GM12878 (cell line): ENCODE results near the gene STT3B. TPM values are rescaled to one million over a fixed set of nuclear protein-coding genes. Genes with fewer than 3 reads are reported as not detected.
A peak's percentile ranks its signal among the peaks of the same experiment; 100 is the strongest.

ENCODE experiments used
- ATAC-seq: fragments of 200-7000 bp; cut with Tn5 transposase; 3 replicates; pipeline ENCODE4 v1.9.1; 2020; ENCODE audit warnings: mild to moderate bottlenecking, moderate library complexity
- BruUV-seq: library from RNA; stranded (reverse); fragments of 400-500 nt; replicated peaks from 2 replicates; lab custom pipeline; 2021; lab: Mats Ljungman, UMichigan
- CTCF ChIA-PET: fragments of 300-600 bp; sonication (Branson Sonifier 250); formaldehyde crosslinking; extraction: SDS; loops from one replicate; lab custom pipeline; 2021; ENCODE audit warnings: inconsistent platforms; lab: Yijun Ruan, JAX
- POLR2A ChIA-PET: fragments of 350-600 bp; formaldehyde crosslinking; extraction: SDS; loops from one replicate; lab custom pipeline; 2021; ENCODE audit warnings: inconsistent platforms; lab: Charles Lee
- RAD21 ChIA-PET: fragments of 300-600 bp; sonication (Branson Sonifier 250); formaldehyde crosslinking; loops from one replicate; lab custom pipeline; 2023; ENCODE audit warnings: antibody characterized with exemption; ENCODE audit not compliant: unreplicated experiment; lab: Charles Lee
- SMC1A ChIA-PET: fragments of 300-600 bp; sonication (Branson Sonifier 250); formaldehyde crosslinking; loops from one replicate; lab custom pipeline; 2023; ENCODE audit not compliant: unreplicated experiment, uncharacterized antibody; lab: Charles Lee
- DNase-seq: peaks from one replicate; pipeline ENCODE4 v3.0.0-alpha.2; 2011; ENCODE audit warnings: low read depth, low spot score
- FAIRE-seq: peaks from 3 replicates; lab custom pipeline; 2011; peaks lifted over from hg19 to GRCh38; lab: Jason Lieb, UNC
- H2AFZ ChIP-seq: 2 replicates; pipeline ENCODE4 v1.6.0; 2011; ENCODE audit warnings: low read depth, low read length, control low read depth; ENCODE audit not compliant: control insufficient read depth
- H3K27ac ChIP-seq: 2 replicates; pipeline ENCODE4 v1.5.1; 2011; ENCODE audit warnings: control low read depth; ENCODE audit not compliant: control insufficient read depth, insufficient read depth
- H3K27me3 ChIP-seq, 2 experiments: replicated peaks in 1 of 2; 2 replicates each; pipeline versions ENCODE4 v1.6.0 to v1.6.1; 2011; ENCODE audit warnings: low read length in 1 of 2; ENCODE audit not compliant: control insufficient read depth in 2 of 2, insufficient read depth in 2 of 2
- H3K36me3 ChIP-seq, 2 experiments: 2 replicates each; pipeline ENCODE4 v1.5.1; 2011; ENCODE audit warnings: low read length in 1 of 2; ENCODE audit not compliant: control insufficient read depth in 2 of 2, insufficient read depth in 2 of 2
- H3K4me1 ChIP-seq: 2 replicates; pipeline ENCODE4 v1.6.1; 2011; ENCODE audit warnings: mild to moderate bottlenecking, low read length, moderate library complexity, mixed read lengths; ENCODE audit not compliant: control insufficient read depth, insufficient read depth
- H3K4me2 ChIP-seq: 2 replicates; pipeline ENCODE4 v1.6.0; 2011; ENCODE audit warnings: control low read depth; ENCODE audit not compliant: control insufficient read depth, insufficient read depth
- H3K4me3 ChIP-seq: fragments of 200-600 bp; sonication (generic); 2 replicates; pipeline ENCODE4 v1.5.1; 2016
- H3K79me2 ChIP-seq: 2 replicates; pipeline ENCODE4 v1.6.0; 2011; ENCODE audit warnings: low read length; ENCODE audit not compliant: control insufficient read depth, insufficient read depth
- H3K9ac ChIP-seq: 2 replicates; pipeline ENCODE4 v1.8.0; 2011; ENCODE audit warnings: low read length, control low read depth, mixed read lengths; ENCODE audit not compliant: control insufficient read depth, insufficient read depth
- H3K9me3 ChIP-seq: replicated peaks from 3 replicates; pipeline ENCODE4 v1.5.1; 2011; ENCODE audit warnings: mild to moderate bottlenecking, low read length; ENCODE audit not compliant: control insufficient read depth, insufficient read depth
- H4K20me1 ChIP-seq: 2 replicates; pipeline ENCODE4 v1.6.0; 2011; ENCODE audit not compliant: control insufficient read depth, insufficient read depth
- DPF2 ChIP-seq: fragments of 450-650 bp; IDR thresholded peaks from 2 replicates; pipeline ENCODE4 v1.6.1; 2017; ENCODE audit warnings: mild to moderate bottlenecking
- HDGF ChIP-seq: fragments of 450-650 bp; IDR thresholded peaks from 2 replicates; pipeline ENCODE4 v1.6.1; 2016; ENCODE audit warnings: antibody characterized with exemption
- IKZF1 ChIP-seq: fragments of 450-650 bp; conservative IDR thresholded peaks from 2 replicates; pipeline ENCODE4 v1.6.1; 2017; ENCODE audit warnings: antibody characterized with exemption, mild to moderate bottlenecking
- MTA2 ChIP-seq: fragments of 450-650 bp; IDR thresholded peaks from 2 replicates; pipeline ENCODE4 v1.6.1; 2016; ENCODE audit warnings: low read depth, mild to moderate bottlenecking, moderate library complexity
- MXI1 ChIP-seq: fragments of 150-350 bp; IDR thresholded peaks from 2 replicates; pipeline ENCODE4 v1.6.1; 2011; ENCODE audit warnings: low read depth, mild to moderate bottlenecking, inconsistent platforms, low read length, improper control_type of control experiment
- NBN ChIP-seq: fragments of 450-650 bp; IDR thresholded peaks from 2 replicates; pipeline ENCODE4 v1.6.1; 2016
- NRF1 ChIP-seq: conservative IDR thresholded peaks from 2 replicates; pipeline ENCODE4 v1.6.1; 2011; ENCODE audit warnings: mild to moderate bottlenecking, low read depth, low read length, improper control_type of control experiment
- SMAD1 ChIP-seq: fragments of 450-650 bp; IDR thresholded peaks from 2 replicates; pipeline ENCODE4 v1.6.1; 2018; ENCODE audit warnings: mild to moderate bottlenecking, low read depth; ENCODE audit not compliant: partially characterized antibody
- SPI1 ChIP-seq: IDR thresholded peaks from 2 replicates; pipeline ENCODE4 v1.6.1; 2011; ENCODE audit warnings: low read depth, mild to moderate bottlenecking, low read length, moderate library complexity, borderline replicate concordance; ENCODE audit not compliant: insufficient read depth
- YBX1 ChIP-seq: fragments of 450-650 bp; IDR thresholded peaks from 2 replicates; pipeline ENCODE4 v1.6.1; 2016; ENCODE audit warnings: antibody characterized with exemption
- WGBS: methylation state at CpG from one replicate; pipeline ENCODE4 v1.1.6; 2016; ENCODE audit warnings: low lambda C conversion rate; ENCODE audit not compliant: insufficient replicate concordance, insufficient coverage; ENCODE audit errors: missing lambda C conversion rate; 5-methylcytosine and 5-hydroxymethylcytosine counted together
- in situ Hi-C: fragments of 300-500 bp; cut with MboI; formaldehyde crosslinking; loops from 9 replicates; pipeline ENCODE4 v1.14.3; 2018; ENCODE audit warnings: mixed read lengths
- intact Hi-C: fragments of 100-400 bp; cut with micrococcal nuclease; formaldehyde crosslinking; loops from one replicate; pipeline ENCODE4 v1.14.2; 2022; ENCODE audit not compliant: unreplicated experiment
- polyA plus RNA-seq, 11 experiments: library from polyadenylated mRNA; depleted of rRNA in 4 of 11; unstranded in 6 of 11; stranded (reverse) in 5 of 11; fragments of >200 nt; fragmentation: Nextera tagmentation in 4 of 11; fragmentation: Illumina TruSeq in 1 of 11; extraction: Ambion mirVana in 4 of 11; extraction: Trizol in 1 of 11; gene quantifications; 1 replicate in 1 of 11; 2 replicates in 10 of 11; pipeline versions ENCODE4 v1.2.1 to v1.2.3, GENCODE V29; 2011 to 2016; ENCODE audit warnings: inconsistent platforms in 2 of 11, missing spikeins in 2 of 11, low read depth in 1 of 11
- total RNA-seq, 4 experiments: library from RNA; depleted of rRNA in 3 of 4; stranded (reverse); fragments of >200 nt in 3 of 4; fragmentation: Illumina TruSeq in 1 of 4; extraction: Trizol in 1 of 4; gene quantifications; 2 replicates each; pipeline versions ENCODE4 v1.2.1 to v1.2.3, GENCODE V29; 2013 to 2021
- TF ChIP-seq, protein P1 (sequence below): fragments of 450-650 bp; IDR thresholded peaks from 2 replicates; pipeline ENCODE4 v1.6.1; 2016; ENCODE audit warnings: mild to moderate bottlenecking
- TF ChIP-seq, protein P2 (sequence below): fragments of 450-650 bp; IDR thresholded peaks from 2 replicates; pipeline ENCODE4 v1.6.1; 2017; ENCODE audit warnings: low read depth, mild to moderate bottlenecking, moderate library complexity

STT3B gene
- total and polyA plus RNA-seq, 10 of the 15 experiments (the other 5 are each of a cell fraction or from before 2014, with no cell fraction given) = 19.9 to 208 (median 79.6) TPM

DNA sequence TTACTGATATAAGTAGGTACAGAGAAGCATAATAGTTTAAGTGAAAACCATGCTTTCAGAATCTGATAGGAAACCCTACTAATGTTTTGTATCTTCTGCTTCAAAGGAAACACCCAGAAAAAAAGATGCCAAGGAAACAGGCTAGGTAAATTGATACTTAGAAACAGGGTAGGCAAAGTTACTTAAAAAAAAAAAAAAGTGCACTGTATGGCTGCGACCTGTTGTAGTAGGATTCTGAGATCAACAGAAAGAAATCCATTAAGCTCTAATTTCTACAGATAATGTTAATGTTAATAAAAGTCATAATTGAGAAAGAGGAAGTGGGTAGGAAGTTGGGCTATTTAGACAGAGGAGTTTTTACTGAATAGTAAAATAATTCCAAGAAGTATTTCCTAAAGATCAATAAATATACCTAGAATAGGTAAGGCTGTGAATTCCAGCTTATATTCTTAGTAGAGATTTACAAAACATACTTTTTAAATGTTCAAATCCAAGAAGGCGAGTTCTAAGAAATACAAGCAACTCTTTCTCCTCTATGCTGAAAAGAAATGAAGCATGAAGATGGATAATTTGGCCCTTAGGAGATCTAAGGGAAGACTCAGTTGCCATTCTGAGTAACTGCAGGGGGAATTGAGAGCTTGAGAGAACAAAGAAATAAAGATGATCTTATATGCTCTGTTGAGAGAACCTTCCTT lies 24.1 kb upstream of the STT3B start:
- Histone ChIP-seq H3K79me2 (no peaks in the 10 kb centered on the region), H3K36me3 (no peaks in the 10 kb centered on the region), H3K4me1 (no peaks in the 10 kb centered on the region), H3K9ac (no peak overlapping the region), H3K9me3 (no peaks in the 10 kb centered on the region), H2AFZ (no peak overlapping the region), H3K27ac (no peak overlapping the region), H3K4me2 (no peak overlapping the region), H3K4me3 (no peak overlapping the region), H4K20me1 (no peaks in the 10 kb centered on the region), H3K27me3 (no peaks in the 10 kb centered on the region; a peak in 1 of 4 replicates)
- WGBS = 0% methylated on average over 2 of the region's 2 CpGs
- in situ Hi-C loops (no loop called here), intact Hi-C loops (no loop called here)
- ChIA-PET SMC1A (interaction anchor here (0.9 to 1.9 kb wide), 6 partner anchors 21 to 263 kb away, joined by 3 to 16 read pairs (median 4); partner anchors contain the start of gene STT3B), CTCF (interaction anchor here (0.7 to 1.6 kb wide), 7 partner anchors 9 to 61 kb away, joined by 3 to 7 read pairs (median 4); no protein-coding TSS in a partner anchor), POLR2A (interaction anchor here (0.9 to 1.9 kb wide), 5 partner anchors 13 to 282 kb away, joined by 3 to 18 read pairs (median 3); partner anchors contain the start of gene STT3B), RAD21 (interaction anchor here (0.7 to 1.9 kb wide), 4 partner anchors 21 to 276 kb away, joined by 3 to 6 read pairs (median 3); partner anchors contain the start of gene STT3B)
- DNase-seq (no peak), FAIRE-seq (no peak), ATAC-seq (no peak)
- TF ChIP-seq MXI1 (no peak), SPI1 (peak; percentile 37; the same call in 1 of the 2 replicates)
- BruUV-seq = no TSS peak

DNA sequence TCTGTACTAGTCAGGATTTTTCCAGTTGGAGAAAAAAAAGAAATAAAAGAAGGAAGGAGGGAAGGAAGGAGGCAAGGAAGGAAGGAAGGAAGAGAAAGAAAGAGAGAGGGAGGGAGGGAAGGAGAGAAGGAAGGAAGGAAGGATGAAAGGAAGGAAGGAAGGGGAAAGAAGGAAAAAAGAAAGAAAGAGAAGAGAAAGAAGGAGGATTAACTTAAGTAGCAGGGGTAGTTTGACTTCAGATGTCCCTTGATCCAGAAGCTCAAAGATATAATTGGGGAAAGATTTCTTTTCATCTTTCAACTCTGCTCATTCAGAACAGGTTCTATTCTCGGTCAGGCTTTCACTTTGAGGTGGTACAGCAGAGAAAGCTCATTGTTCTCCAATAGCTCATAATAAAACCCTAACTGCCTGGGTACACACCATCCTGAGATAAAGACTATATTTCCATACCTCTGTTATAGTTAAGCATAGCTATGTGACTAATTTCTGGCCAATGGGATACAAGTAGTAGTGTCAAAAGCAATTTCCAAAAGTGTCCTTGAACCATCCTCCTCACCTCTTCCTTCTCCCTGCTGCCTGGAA lies 23.5 kb upstream of the STT3B start:
- intact Hi-C loops (no loop called here), in situ Hi-C loops (no loop called here)
- H4K20me1 ChIP-seq = no peaks in the 10 kb centered on the region
- no peaks in the 10 kb centered on the region for H3K9me3 ChIP-seq
- FAIRE-seq (no peak), ATAC-seq (peak; percentile 77), DNase-seq (no peak)
- H3K9ac ChIP-seq = no peak overlapping the region
- no peaks in the 10 kb centered on the region for H3K79me2 ChIP-seq
- H3K27ac ChIP-seq = no peak overlapping the region
- ChIA-PET RAD21 (interaction anchor here (0.7 to 1.9 kb wide), 3 partner anchors 23 to 277 kb away, joined by 3 to 6 read pairs (median 3); partner anchors contain the start of gene STT3B), CTCF (interaction anchor here (0.7 to 1.6 kb wide), 8 partner anchors 10 to 62 kb away, joined by 3 to 7 read pairs (median 4); no protein-coding TSS in a partner anchor), SMC1A (interaction anchor here (0.7 to 1.9 kb wide), 8 partner anchors 10 to 263 kb away, joined by 3 to 16 read pairs (median 4); partner anchors contain the start of gene STT3B), POLR2A (interaction anchor here (0.9 to 1.9 kb wide), 5 partner anchors 12 to 282 kb away, joined by 3 to 18 read pairs (median 3); partner anchors contain the start of gene STT3B)
- BruUV-seq = no TSS peak
- no peak overlapping the region for H2AFZ ChIP-seq
- no peaks in the 10 kb centered on the region for H3K4me1 ChIP-seq
- WGBS = 0% methylated on average over 1 of the region's 1 CpG
- H3K4me3 ChIP-seq = no peak overlapping the region
- H3K27me3 ChIP-seq = no peaks in the 10 kb centered on the region; a peak in 1 of 4 replicates
- H3K36me3 ChIP-seq = no peaks in the 10 kb centered on the region
- no peak overlapping the region for H3K4me2 ChIP-seq
- TF ChIP-seq NRF1 (no peak), SMAD1 (peak; percentile 27), MTA2 (peak; percentile 63), HDGF (peak; percentile 51; the same call in 1 of the 2 replicates), DPF2 (peak; percentile 55; the same call in 1 of the 2 replicates), YBX1 (0 out of 2 replicates have a peak, but pooled peaks have one; percentile 48), NBN (peak; percentile 65), IKZF1 (peak; percentile 34)
- TF ChIP-seq, protein P1, sequence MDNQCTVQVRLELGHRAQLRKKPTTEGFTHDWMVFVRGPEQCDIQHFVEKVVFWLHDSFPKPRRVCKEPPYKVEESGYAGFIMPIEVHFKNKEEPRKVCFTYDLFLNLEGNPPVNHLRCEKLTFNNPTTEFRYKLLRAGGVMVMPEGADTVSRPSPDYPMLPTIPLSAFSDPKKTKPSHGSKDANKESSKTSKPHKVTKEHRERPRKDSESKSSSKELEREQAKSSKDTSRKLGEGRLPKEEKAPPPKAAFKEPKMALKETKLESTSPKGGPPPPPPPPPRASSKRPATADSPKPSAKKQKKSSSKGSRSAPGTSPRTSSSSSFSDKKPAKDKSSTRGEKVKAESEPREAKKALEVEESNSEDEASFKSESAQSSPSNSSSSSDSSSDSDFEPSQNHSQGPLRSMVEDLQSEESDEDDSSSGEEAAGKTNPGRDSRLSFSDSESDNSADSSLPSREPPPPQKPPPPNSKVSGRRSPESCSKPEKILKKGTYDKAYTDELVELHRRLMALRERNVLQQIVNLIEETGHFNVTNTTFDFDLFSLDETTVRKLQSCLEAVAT = 0 out of 2 replicates have a peak, but pooled peaks have one; percentile 33
- TF ChIP-seq, protein P2, sequence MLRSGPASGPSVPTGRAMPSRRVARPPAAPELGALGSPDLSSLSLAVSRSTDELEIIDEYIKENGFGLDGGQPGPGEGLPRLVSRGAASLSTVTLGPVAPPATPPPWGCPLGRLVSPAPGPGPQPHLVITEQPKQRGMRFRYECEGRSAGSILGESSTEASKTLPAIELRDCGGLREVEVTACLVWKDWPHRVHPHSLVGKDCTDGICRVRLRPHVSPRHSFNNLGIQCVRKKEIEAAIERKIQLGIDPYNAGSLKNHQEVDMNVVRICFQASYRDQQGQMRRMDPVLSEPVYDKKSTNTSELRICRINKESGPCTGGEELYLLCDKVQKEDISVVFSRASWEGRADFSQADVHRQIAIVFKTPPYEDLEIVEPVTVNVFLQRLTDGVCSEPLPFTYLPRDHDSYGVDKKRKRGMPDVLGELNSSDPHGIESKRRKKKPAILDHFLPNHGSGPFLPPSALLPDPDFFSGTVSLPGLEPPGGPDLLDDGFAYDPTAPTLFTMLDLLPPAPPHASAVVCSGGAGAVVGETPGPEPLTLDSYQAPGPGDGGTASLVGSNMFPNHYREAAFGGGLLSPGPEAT = peak; percentile 50; the same call in 1 of the 2 replicates
